ENCODE measurements around the gene ANTXR2.
"Not testable (repeated sequence)": the region's sequence is repeated elsewhere in the genome, so short reads cannot be mapped to it uniquely, and the experiment has no call there.

ANTXR2 gene

DNA sequence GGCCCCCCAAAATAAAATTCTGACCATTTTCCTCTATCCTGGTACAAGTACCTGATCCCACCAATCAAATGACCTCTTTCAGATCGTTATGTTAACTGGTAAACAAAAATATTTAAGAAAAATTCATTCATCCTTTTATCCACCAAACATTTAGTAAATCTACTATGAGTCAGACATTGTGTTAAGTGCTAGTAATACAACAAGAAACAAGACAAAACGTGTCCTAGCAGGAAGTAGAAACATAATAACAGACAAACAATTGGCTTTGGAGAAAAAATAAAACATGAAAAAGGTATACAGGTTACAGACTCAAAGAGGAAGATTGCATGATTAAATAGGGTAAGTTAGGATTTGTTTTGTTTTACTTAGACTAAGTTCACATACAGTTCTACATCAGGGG, 43.7 kb downstream of the ANTXR2 start:
- in situ Hi-C loops (cut with MboI; ENCODE audit: low sequenced_read_pairs), result no loop called here

- in situ Hi-C loops (cut with MboI; ENCODE audit: low sequenced_read_pairs), result no loop called here
Observed at GRCh38 chr4:80027611-80028010, 45.4 kb downstream of the ANTXR2 start.

GRCh38 chr4:80026100-80026499, 46.9 kb downstream of the ANTXR2 start:
- in situ Hi-C loops (cut with MboI; ENCODE audit: low sequenced_read_pairs), result no loop called here

DNA sequence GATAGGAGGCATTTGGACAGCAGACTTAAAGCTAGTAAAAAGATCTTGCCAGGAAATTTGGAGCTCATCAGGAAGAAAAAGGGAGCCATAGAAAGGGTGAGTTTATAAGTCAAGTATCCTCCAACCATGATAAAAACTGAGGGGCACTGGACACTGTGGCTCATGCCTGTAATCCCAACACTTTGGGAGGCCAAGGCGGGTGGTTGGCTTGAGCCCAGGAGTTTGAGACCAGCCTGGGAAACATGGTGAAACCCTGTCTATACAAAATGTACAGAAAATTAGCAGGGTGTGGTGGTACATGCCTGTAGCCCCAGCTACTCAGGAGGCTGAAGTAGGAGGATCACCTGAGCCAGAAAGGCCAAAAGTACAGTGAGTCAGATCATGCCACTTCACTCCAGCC, 48.7 kb downstream of the ANTXR2 start:
- in situ Hi-C loops (cut with MboI; ENCODE audit: low sequenced_read_pairs), result no loop called here

DNA sequence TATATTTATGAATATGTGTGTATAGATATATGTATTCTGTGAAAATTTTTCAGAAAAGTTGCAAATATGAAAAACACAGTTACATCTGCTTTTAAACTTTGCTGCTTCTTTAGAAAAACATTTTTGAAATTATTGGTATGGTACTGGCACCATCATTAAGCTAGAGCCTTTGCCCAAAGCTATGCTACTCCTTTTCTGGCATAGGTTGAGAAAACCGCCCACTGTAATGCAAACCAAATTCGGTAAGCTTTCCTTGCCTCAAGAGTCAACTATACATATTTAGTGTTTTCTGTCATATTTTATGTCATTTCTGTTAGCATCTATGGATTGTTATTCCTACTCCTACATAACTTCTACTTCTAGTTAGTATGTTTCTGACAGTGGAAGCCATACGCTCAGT, 50.7 kb downstream of the ANTXR2 start:
- in situ Hi-C loops (cut with MboI; ENCODE audit: low sequenced_read_pairs), result no loop called here

GRCh38 chr4:80017125-80017854, 55.7 kb downstream of the ANTXR2 start:
- in situ Hi-C loops (cut with MboI; ENCODE audit: low sequenced_read_pairs), result no loop called here

GRCh38 chr4:80016506-80016905, 56.5 kb downstream of the ANTXR2 start:
- in situ Hi-C loops (cut with MboI; ENCODE audit: low sequenced_read_pairs), result no loop called here

- in situ Hi-C loops (cut with MboI; ENCODE audit: low sequenced_read_pairs), result no loop called here
Observed at GRCh38 chr4:80015407-80016189, 57.4 kb downstream of the ANTXR2 start.

DNA sequence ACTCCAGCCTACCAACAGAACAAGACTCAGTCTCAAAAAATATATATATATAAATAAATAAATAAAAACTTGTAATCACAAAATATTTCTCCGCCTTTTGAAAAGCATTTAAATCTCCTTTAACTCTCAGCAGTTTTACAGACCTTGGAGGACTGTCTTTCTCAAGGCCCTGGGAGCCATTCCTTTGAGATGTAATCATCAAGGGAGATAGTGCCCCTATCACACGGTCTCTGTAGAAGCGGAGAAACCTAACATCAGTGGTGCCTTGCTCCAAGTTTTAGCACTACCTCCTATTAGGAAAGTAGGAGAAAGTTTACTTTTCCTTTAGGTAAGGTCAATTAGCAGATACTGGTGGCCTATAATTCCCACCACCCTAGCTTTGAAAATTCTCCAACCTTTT, 58.5 kb downstream of the ANTXR2 start:
- in situ Hi-C loops (cut with MboI; ENCODE audit: low sequenced_read_pairs), result no loop called here

GRCh38 chr4:80012291-80012690, 60.7 kb downstream of the ANTXR2 start:
- in situ Hi-C loops (cut with MboI; ENCODE audit: low sequenced_read_pairs), result no loop called here

DNA sequence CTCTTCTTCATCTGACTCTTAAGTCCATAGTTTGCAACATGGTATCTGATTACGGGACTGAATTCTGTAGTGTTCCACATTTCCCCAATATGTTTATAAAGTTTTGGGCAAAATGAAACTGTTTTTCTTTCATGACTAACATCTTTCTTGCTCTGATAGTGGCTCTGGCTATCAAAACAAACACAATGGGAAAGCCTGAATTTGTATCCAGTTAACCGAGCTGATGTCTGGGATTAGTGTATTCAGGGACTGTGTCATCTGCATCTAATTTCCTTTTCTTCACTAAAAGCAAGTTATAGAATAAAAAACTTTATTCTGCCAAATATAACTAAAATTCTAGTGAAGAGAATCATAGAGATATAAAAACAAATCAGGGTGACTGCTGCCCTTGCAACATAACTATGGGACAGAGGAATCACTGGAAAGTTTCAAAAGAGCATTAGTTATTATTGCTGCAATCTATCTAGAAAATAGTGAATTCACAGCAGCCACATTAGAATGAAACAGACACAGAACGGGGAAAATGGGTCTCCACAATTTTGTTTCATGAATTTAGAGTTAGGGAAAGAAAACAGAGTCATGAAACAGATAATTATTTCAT, 61.3 kb downstream of the ANTXR2 start:
- in situ Hi-C loops (cut with MboI; ENCODE audit: low sequenced_read_pairs), result no loop called here

DNA sequence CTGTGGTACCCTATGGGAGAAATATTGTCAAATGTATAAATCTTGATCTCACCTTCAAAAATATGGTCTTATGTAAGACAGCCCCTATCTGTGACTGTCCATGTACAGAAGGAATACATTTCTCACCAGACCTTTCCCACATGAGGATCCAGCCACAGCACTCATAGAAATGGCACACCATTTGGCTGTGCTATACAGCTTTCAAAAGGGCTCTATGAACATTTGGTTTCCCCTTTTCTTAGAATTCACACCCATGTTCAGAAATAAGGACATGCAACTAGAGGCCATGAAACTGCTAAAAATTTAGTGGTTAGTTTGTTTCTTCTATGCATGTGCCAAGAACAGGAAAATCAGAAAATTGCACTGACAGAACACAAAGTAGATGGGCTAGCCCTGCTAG, 62.7 kb downstream of the ANTXR2 start:
- in situ Hi-C loops (cut with MboI; ENCODE audit: low sequenced_read_pairs), result no loop called here

DNA sequence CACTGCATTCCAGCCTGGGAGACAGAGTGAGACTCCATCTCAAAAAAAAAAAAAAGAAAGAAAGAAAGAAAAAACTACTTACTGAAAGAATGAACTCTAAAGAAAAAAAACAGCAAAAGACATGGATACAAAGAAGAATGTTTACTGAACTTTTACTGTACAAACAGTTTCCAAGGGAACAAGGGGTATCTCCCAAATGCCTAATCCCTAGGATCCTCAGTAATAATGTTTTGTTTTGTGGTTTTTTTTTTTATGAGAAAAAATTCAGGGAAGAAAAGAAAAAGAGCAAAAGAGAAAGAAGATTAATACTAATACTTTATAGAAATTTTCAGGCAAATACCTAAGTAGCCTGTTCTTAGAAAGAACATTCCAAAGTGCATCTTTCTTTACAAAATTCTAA, 63.2 kb downstream of the ANTXR2 start:
- in situ Hi-C loops (cut with MboI; ENCODE audit: low sequenced_read_pairs), result no loop called here

GRCh38 chr4:80008971-80009370, 64.1 kb downstream of the ANTXR2 start:
- in situ Hi-C loops (cut with MboI; ENCODE audit: low sequenced_read_pairs), result no loop called here

- in situ Hi-C loops (cut with MboI; ENCODE audit: low sequenced_read_pairs), result no loop called here
Observed at GRCh38 chr4:80008351-80008750, 64.7 kb downstream of the ANTXR2 start.

GRCh38 chr4:80007745-80008149, 65.3 kb downstream of the ANTXR2 start:
- in situ Hi-C loops (cut with MboI; ENCODE audit: low sequenced_read_pairs), result no loop called here

DNA sequence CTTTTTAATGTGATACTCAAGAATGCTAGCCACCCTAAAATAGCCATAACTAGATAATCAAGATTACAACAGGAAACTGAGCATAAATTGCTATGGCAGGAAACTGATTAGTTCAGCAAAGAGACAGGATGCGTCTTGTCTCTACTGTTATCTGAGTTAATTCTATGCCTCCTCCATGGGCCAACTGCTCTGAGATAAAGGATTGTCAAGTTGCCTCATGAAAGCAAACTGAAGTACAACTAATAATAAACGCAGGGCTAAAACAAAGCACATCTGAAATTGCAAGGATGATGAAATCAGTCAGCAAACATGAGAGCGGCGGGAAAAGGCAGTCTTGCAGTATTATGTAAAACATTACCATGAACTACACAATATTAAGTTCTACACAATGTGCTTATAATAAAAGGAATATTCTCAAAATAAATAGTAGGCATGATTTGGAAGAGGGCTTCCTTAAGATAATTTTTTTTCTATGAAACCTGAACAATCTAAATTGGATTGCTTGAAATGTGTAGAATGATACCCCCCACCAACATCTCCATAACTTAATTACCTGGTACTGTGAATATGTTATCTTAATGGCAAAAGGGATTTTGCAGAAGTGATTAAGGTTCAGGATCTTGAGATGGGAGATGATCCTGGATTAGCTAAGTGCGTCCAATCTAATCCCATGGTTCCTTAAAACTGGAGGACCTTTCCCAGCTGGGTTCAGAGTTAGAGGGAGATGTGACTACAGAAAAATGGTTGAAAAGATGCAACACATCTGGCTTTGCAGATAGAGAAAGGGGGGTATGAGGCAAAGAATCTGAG, 65.9 kb downstream of the ANTXR2 start:
- in situ Hi-C loops (cut with MboI; ENCODE audit: low sequenced_read_pairs), result no loop called here

DNA sequence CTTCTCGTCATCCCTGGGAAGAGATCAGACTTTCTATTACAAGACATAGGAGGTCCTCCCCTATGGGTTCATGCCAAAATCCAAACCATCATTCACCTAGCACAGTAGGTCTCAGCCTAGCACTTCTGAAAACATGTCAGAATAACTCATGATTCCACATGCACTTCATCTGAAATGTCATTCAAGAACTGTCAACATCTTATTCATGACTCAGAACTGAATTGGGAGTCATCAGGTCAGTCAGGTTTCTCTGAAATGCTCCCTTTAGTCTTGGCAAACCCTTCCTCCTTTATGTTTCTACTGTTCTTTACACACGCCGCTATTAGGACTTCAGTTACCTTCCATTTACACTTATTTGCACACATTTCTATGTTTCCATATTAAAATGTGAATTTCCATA, 67.2 kb downstream of the ANTXR2 start:
- in situ Hi-C loops (cut with MboI; ENCODE audit: low sequenced_read_pairs), result no loop called here

DNA sequence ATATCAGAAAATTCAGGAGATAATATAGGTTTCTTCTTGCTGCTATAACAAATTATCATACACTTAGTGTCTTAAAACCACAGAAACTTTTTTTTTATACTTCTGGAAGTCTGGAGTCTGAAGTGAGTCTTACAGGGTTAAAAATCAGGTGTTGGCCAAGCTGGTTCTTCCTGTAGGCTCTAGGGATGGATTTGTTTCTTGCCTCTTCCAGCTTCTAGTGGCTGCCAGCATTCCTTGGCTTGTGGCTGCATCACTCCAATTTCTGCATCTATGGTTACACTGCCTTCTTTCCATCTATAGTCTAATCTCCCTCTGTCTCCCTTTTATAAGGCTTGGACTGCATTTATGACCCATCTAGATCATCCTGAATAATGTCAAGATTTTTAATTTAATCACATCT, 68.7 kb downstream of the ANTXR2 start:
- in situ Hi-C loops (cut with MboI; ENCODE audit: low sequenced_read_pairs), result no loop called here

DNA sequence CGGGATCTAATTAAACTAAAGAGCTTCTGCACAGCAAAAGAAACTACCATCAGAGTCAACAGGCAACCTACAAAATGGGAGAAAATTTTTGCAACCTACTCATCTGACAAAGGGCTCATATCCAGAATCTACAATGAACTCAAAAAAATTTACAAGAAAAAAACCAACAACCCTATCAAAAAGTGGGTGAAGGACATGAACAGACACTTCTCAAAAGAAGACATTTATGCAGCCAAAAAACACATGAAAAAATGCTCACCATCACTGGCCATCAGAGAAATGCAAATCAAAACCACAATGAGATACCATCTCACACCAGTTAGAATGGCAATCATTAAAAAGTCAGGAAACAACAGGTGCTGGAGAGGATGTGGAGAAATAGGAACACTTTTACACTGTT, 70.5 kb downstream of the ANTXR2 start:
- in situ Hi-C loops (cut with MboI; ENCODE audit: low sequenced_read_pairs), result not testable (repeated sequence)

DNA sequence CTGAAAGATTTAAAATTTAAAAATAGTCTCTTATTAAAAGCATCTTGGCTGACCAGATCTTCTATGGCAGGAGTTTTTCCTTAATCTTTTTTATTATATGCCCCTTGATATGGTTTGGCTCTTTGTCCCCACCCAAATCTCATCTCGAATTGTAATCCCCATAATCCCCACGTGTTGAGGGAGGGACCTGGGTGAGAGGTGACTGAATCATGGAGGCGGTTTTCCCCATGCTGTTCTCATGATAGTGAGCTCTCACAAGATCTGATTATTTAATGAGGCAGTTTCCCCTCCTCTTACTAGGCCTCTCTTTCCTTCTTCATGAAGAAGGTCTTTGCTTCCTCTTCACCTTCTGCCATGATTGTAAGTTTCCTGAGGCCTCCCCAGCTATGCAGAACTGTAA, 74.0 kb downstream of the ANTXR2 start:
- in situ Hi-C loops (cut with MboI; ENCODE audit: low sequenced_read_pairs), result not testable (repeated sequence)

Data from HL-60/S4 (cell line).